ENCODE measurements around the gene GPR42.
"Not testable (repeated sequence)": the region's sequence is repeated elsewhere in the genome, so short reads cannot be mapped to it uniquely, and the experiment has no call there.

The GPR42 gene

GRCh38 chr19:35354898-35355297 lies 16.0 kb upstream of the GPR42 start:
- no CpG with 5 or more reads among the region's 8 CpGs for WGBS, 2 donors (ENCODE audit: extremely low coverage in 2 of 2, insufficient read length in 2 of 2, insufficient replicate concordance in 1 of 2)

GRCh38 chr19:35355791-35356460 lies 14.9 kb upstream of the GPR42 start:
- Histone ChIP-seq H3K27ac (replicated peaks; ENCODE audit: low read length) (no peak overlapping the region), H4K8ac (ENCODE audit: low read depth, low read length) (no peak overlapping the region), H2BK5ac (ENCODE audit: low read length) (no peak overlapping the region), H3K18ac (ENCODE audit: low read length) (no peak overlapping the region), H2BK12ac (ENCODE audit: low read length) (no peak overlapping the region), H3K79me1 (ENCODE audit: low read depth, low read length) (no peaks in the 10 kb centered on the region), H3K9ac (ENCODE audit: low read depth, low read length, poor library complexity) (no peak overlapping the region), H3K27me3 (ENCODE audit: control insufficient read depth in 3 of 3, insufficient read depth in 3 of 3, low read depth in 1 of 3, low read length in 3 of 3) (peaks cover 0 to 3% (median 0%) of the 10 kb centered on the region in 3 experiments), H2BK15ac (ENCODE audit: low read length) (no peak overlapping the region), H2AFZ (ENCODE audit: low read length) (no peak overlapping the region), H3K4me1 (ENCODE audit: control insufficient read depth in 2 of 2, insufficient read depth in 1 of 2, low read depth in 1 of 2, low read length in 2 of 2) (no peaks in the 10 kb centered on the region), H4K91ac (ENCODE audit: low read depth, low read length, poor library complexity) (no peak overlapping the region), H3K23ac (ENCODE audit: low read depth, low read length, poor library complexity) (no peak overlapping the region), H2AK5ac (ENCODE audit: low read depth, low read length) (no peak overlapping the region), H3K36me3 (replicated peaks in 1 of 2; ENCODE audit: control insufficient read depth in 2 of 2, insufficient read depth in 2 of 2, low read length in 2 of 2) (no peaks in the 10 kb centered on the region), H3K4ac (ENCODE audit: low read length) (no peak overlapping the region), H3K14ac (ENCODE audit: low read length) (no peak overlapping the region), H3K9me3 (replicated peaks in 1 of 2; ENCODE audit: control insufficient read depth in 2 of 2, insufficient read depth in 1 of 2, low read depth in 1 of 2, low read length in 2 of 2) (no peaks in the 10 kb centered on the region), H3K4me3 (ENCODE audit: low read length in 2 of 2) (no peak overlapping the region), H2BK120ac (ENCODE audit: low read depth, low read length) (no peak overlapping the region), H3K4me2 (ENCODE audit: insufficient read depth, low read length, poor library complexity, severe bottlenecking) (no peak overlapping the region)
- no CpG with 5 or more reads among the region's 6 CpGs for WGBS, 2 donors (ENCODE audit: extremely low coverage in 2 of 2, insufficient read length in 2 of 2, insufficient replicate concordance in 1 of 2)
- DNase-seq (ENCODE audit: low spot score): no peak

More at GRCh38 chr19:35354898-35355297, 16.0 kb upstream of the GPR42 start:
- H2BK5ac ChIP-seq (ENCODE audit: low read length): peak overlapping the region; percentile 69
- no peak overlapping the region for H2BK120ac ChIP-seq (ENCODE audit: low read depth, low read length)
- H3K9me3 ChIP-seq (replicated peaks in 1 of 2; ENCODE audit: control insufficient read depth in 2 of 2, insufficient read depth in 1 of 2, low read depth in 1 of 2, low read length in 2 of 2): no peaks in the 10 kb centered on the region
- H2BK12ac ChIP-seq (ENCODE audit: low read length): no peak overlapping the region
- no peak overlapping the region for H2BK15ac ChIP-seq (ENCODE audit: low read length)
- H3K9ac ChIP-seq (ENCODE audit: low read depth, low read length, poor library complexity): no peak overlapping the region
- no peak overlapping the region for H3K18ac ChIP-seq (ENCODE audit: low read length)
- no peak overlapping the region for H3K4me3 ChIP-seq (ENCODE audit: low read length in 2 of 2)
- H3K4me1 ChIP-seq (ENCODE audit: control insufficient read depth in 2 of 2, insufficient read depth in 1 of 2, low read depth in 1 of 2, low read length in 2 of 2): no peaks in the 10 kb centered on the region
- no peak overlapping the region for H3K4me2 ChIP-seq (ENCODE audit: insufficient read depth, low read length, poor library complexity, severe bottlenecking)
- H3K79me1 ChIP-seq (ENCODE audit: low read depth, low read length): no peaks in the 10 kb centered on the region
- H4K8ac ChIP-seq (ENCODE audit: low read depth, low read length): no peak overlapping the region
- no peak overlapping the region for H2AK5ac ChIP-seq (ENCODE audit: low read depth, low read length)
- H3K36me3 ChIP-seq (replicated peaks in 1 of 2; ENCODE audit: control insufficient read depth in 2 of 2, insufficient read depth in 2 of 2, low read length in 2 of 2): no peaks in the 10 kb centered on the region
- H4K91ac ChIP-seq (ENCODE audit: low read depth, low read length, poor library complexity): no peak overlapping the region
- H3K4ac ChIP-seq (ENCODE audit: low read length): no peak overlapping the region
- DNase-seq (ENCODE audit: low spot score): no peak
- no peak overlapping the region for H2AFZ ChIP-seq (ENCODE audit: low read length)
- H3K23ac ChIP-seq (ENCODE audit: low read depth, low read length, poor library complexity): no peak overlapping the region
- peaks cover 0 to 4% (median 0%) of the 10 kb centered on the region in 3 experiments for H3K27me3 ChIP-seq (ENCODE audit: control insufficient read depth in 3 of 3, insufficient read depth in 3 of 3, low read depth in 1 of 3, low read length in 3 of 3)
- no peak overlapping the region for H3K27ac ChIP-seq (replicated peaks; ENCODE audit: low read length)
- no peak overlapping the region for H3K14ac ChIP-seq (ENCODE audit: low read length)

- no peak within 1 kb of the TSS for H2AK5ac ChIP-seq (ENCODE audit: low read depth, low read length)
- H2BK15ac ChIP-seq (ENCODE audit: low read length): no peak within 1 kb of the TSS
- no peak within 1 kb of the TSS for H3K9ac ChIP-seq (ENCODE audit: low read depth, low read length, poor library complexity)
- H2AFZ ChIP-seq (ENCODE audit: low read length): no peak within 1 kb of the TSS
- H4K8ac ChIP-seq (ENCODE audit: low read depth, low read length): no peak within 1 kb of the TSS
- no peak within 1 kb of the TSS for H3K4ac ChIP-seq (ENCODE audit: low read length)
- peaks cover 0 to 3% (median 0%) of the 10 kb centered on the region in 3 experiments for H3K27me3 ChIP-seq (ENCODE audit: control insufficient read depth in 3 of 3, insufficient read depth in 3 of 3, low read depth in 1 of 3, low read length in 3 of 3)
- no peak within 1 kb of the TSS for H2BK12ac ChIP-seq (ENCODE audit: low read length)
- no peak within 1 kb of the TSS for H3K27ac ChIP-seq (replicated peaks; ENCODE audit: low read length)
- H3K23ac ChIP-seq (ENCODE audit: low read depth, low read length, poor library complexity): no peak within 1 kb of the TSS
- H3K9me3 ChIP-seq (replicated peaks in 1 of 2; ENCODE audit: control insufficient read depth in 2 of 2, insufficient read depth in 1 of 2, low read depth in 1 of 2, low read length in 2 of 2): no peaks in the 10 kb centered on the region
- no peaks in the 10 kb centered on the region for H3K36me3 ChIP-seq (replicated peaks in 1 of 2; ENCODE audit: control insufficient read depth in 2 of 2, insufficient read depth in 2 of 2, low read length in 2 of 2)
- H3K4me3 ChIP-seq (ENCODE audit: low read length in 2 of 2): peak within 1 kb of the TSS in 1 of 2 donors; percentile 25
- H3K4me2 ChIP-seq (ENCODE audit: insufficient read depth, low read length, poor library complexity, severe bottlenecking): no peak within 1 kb of the TSS
- H3K18ac ChIP-seq (ENCODE audit: low read length): no peak within 1 kb of the TSS
- H4K91ac ChIP-seq (ENCODE audit: low read depth, low read length, poor library complexity): no peak within 1 kb of the TSS
- H3K14ac ChIP-seq (ENCODE audit: low read length): no peak within 1 kb of the TSS
- H2BK120ac ChIP-seq (ENCODE audit: low read depth, low read length): no peak within 1 kb of the TSS
- no peaks in the 10 kb centered on the region for H3K79me1 ChIP-seq (ENCODE audit: low read depth, low read length)
- DNase-seq (ENCODE audit: low spot score): no peak
- H2BK5ac ChIP-seq (ENCODE audit: low read length): no peak within 1 kb of the TSS
- no CpG with 5 or more reads among the region's 18 CpGs for WGBS, 2 donors (ENCODE audit: extremely low coverage in 2 of 2, insufficient read length in 2 of 2, insufficient replicate concordance in 1 of 2)
- H3K4me1 ChIP-seq (ENCODE audit: control insufficient read depth in 2 of 2, insufficient read depth in 1 of 2, low read depth in 1 of 2, low read length in 2 of 2): no peaks in the 10 kb centered on the region
Measured at GRCh38 chr19:35357867-35358573, 12.8 kb upstream of the GPR42 start, which contains the start of gene FFAR3. TSS of gene FFAR3 (plus strand) at chr19:35358460. CDS start at chr19:35358891, 431 bp downstream.

GRCh38 chr19:35358834-35359233 lies 12.0 kb upstream of the GPR42 start:
- not testable (repeated sequence) for DNase-seq (ENCODE audit: low spot score); H3K27me3 ChIP-seq (ENCODE audit: control insufficient read depth in 3 of 3, insufficient read depth in 3 of 3, low read depth in 1 of 3, low read length in 3 of 3); H4K91ac ChIP-seq (ENCODE audit: low read depth, low read length, poor library complexity); H3K36me3 ChIP-seq (replicated peaks in 1 of 2; ENCODE audit: control insufficient read depth in 2 of 2, insufficient read depth in 2 of 2, low read length in 2 of 2); H3K18ac ChIP-seq (ENCODE audit: low read length); H2AFZ ChIP-seq (ENCODE audit: low read length); H3K4me3 ChIP-seq (ENCODE audit: low read length in 2 of 2); H3K27ac ChIP-seq (replicated peaks; ENCODE audit: low read length); H3K9ac ChIP-seq (ENCODE audit: low read depth, low read length, poor library complexity); H3K9me3 ChIP-seq (replicated peaks in 1 of 2; ENCODE audit: control insufficient read depth in 2 of 2, insufficient read depth in 1 of 2, low read depth in 1 of 2, low read length in 2 of 2); H3K23ac ChIP-seq (ENCODE audit: low read depth, low read length, poor library complexity); H3K4ac ChIP-seq (ENCODE audit: low read length); H3K4me1 ChIP-seq (ENCODE audit: control insufficient read depth in 2 of 2, insufficient read depth in 1 of 2, low read depth in 1 of 2, low read length in 2 of 2); H2BK5ac ChIP-seq (ENCODE audit: low read length); H2BK12ac ChIP-seq (ENCODE audit: low read length); H2AK5ac ChIP-seq (ENCODE audit: low read depth, low read length); H3K79me1 ChIP-seq (ENCODE audit: low read depth, low read length); H2BK15ac ChIP-seq (ENCODE audit: low read length); H3K4me2 ChIP-seq (ENCODE audit: insufficient read depth, low read length, poor library complexity, severe bottlenecking); H2BK120ac ChIP-seq (ENCODE audit: low read depth, low read length); H3K14ac ChIP-seq (ENCODE audit: low read length); H4K8ac ChIP-seq (ENCODE audit: low read depth, low read length)
- no CpG with 5 or more reads among the region's 16 CpGs for WGBS, 2 donors (ENCODE audit: extremely low coverage in 2 of 2, insufficient read length in 2 of 2, insufficient replicate concordance in 1 of 2)
